SK-N-SH treated with all-trans-retinoic acid at 6 μM for 48 hours (cell line): ENCODE results near the gene FAM53A.

Experiments
- ATAC-seq: fragments of 200-7000 bp; cut with Tn5 transposase; 3 replicates; pipeline ENCODE4 v1.9.1; 2020; ENCODE audit warnings: mild to moderate bottlenecking, moderate library complexity
- ARNTL ChIP-seq: fragments of 450-650 bp; formaldehyde crosslinking; IDR thresholded peaks from 2 replicates; pipeline ENCODE4 v1.5.0; 2020; ENCODE audit warnings: low read depth, mild to moderate bottlenecking, moderate library complexity, borderline replicate concordance
- BACH2 ChIP-seq: fragments of 250-450 bp; sonication (Bioruptor Pico); IDR thresholded peaks from 2 replicates; pipeline ENCODE4 v1.9.0; 2021; ENCODE audit warnings: mild to moderate bottlenecking, borderline replicate concordance
- CREB5 ChIP-seq: fragments of 250-450 bp; sonication (Bioruptor Pico); IDR thresholded peaks from 2 replicates; pipeline ENCODE4 v1.5.1; 2020; ENCODE audit warnings: low read depth, mild to moderate bottlenecking, moderate library complexity
- CSDC2 ChIP-seq: fragments of 250-450 bp; sonication (Bioruptor Pico); IDR thresholded peaks from 2 replicates; pipeline ENCODE4 v1.5.0; 2020; ENCODE audit warnings: mild to moderate bottlenecking, moderate library complexity
- ESRRG ChIP-seq: fragments of 250-450 bp; sonication (Bioruptor Pico); IDR thresholded peaks from 2 replicates; pipeline ENCODE4 v1.6.1; 2021; ENCODE audit warnings: mild to moderate bottlenecking
- GLIS3 ChIP-seq: fragments of 250-450 bp; sonication (Bioruptor Pico); IDR thresholded peaks from 2 replicates; pipeline ENCODE4 v1.5.0; 2020; ENCODE audit warnings: mild to moderate bottlenecking, moderate library complexity
- ISL1 ChIP-seq: fragments of 250-450 bp; sonication (Bioruptor Pico); IDR thresholded peaks from 2 replicates; pipeline ENCODE4 v2.1.2; 2022; ENCODE audit warnings: mild to moderate bottlenecking, moderate library complexity
- OSR1 ChIP-seq: fragments of 250-450 bp; sonication (Bioruptor Pico); IDR thresholded peaks from 2 replicates; pipeline ENCODE4 v1.8.0; 2022; ENCODE audit warnings: moderate library complexity, mild to moderate bottlenecking, inconsistent platforms
- POU6F1 ChIP-seq: fragments of 250-450 bp; sonication (Bioruptor Pico); IDR thresholded peaks from 2 replicates; pipeline ENCODE4 v1.8.0; 2021; ENCODE audit warnings: low read depth, mild to moderate bottlenecking, moderate library complexity, borderline replicate concordance
- PPARA ChIP-seq: fragments of 250-450 bp; sonication (Bioruptor Pico); IDR thresholded peaks from 2 replicates; pipeline ENCODE4 v1.5.0; 2020; ENCODE audit warnings: mild to moderate bottlenecking, borderline replicate concordance
- RARB ChIP-seq: fragments of 250-450 bp; sonication (Bioruptor Pico); IDR thresholded peaks from 2 replicates; pipeline ENCODE4 v1.8.0; 2021; ENCODE audit warnings: mild to moderate bottlenecking, moderate library complexity
- SNAI2 ChIP-seq: fragments of 250-450 bp; sonication (Bioruptor Pico); IDR thresholded peaks from 2 replicates; pipeline ENCODE4 v1.5.0; 2020; ENCODE audit warnings: mild to moderate bottlenecking, moderate library complexity
- TCF4 ChIP-seq: fragments of 250-450 bp; sonication (Bioruptor Pico); IDR thresholded peaks from 2 replicates; pipeline ENCODE4 v1.8.0; 2021; ENCODE audit warnings: mild to moderate bottlenecking, moderate library complexity, borderline replicate concordance
- TOX ChIP-seq: fragments of 250-450 bp; sonication (Bioruptor Pico); IDR thresholded peaks from 2 replicates; pipeline ENCODE4 v1.8.0; 2021; ENCODE audit warnings: mild to moderate bottlenecking, moderate library complexity, borderline replicate concordance
- ZC3H10 ChIP-seq: fragments of 250-450 bp; sonication (Bioruptor Pico); IDR thresholded peaks from 2 replicates; pipeline ENCODE4 v1.5.1; 2021; ENCODE audit warnings: mild to moderate bottlenecking, moderate library complexity
- ZFP3 ChIP-seq: fragments of 250-450 bp; sonication (Bioruptor Pico); IDR thresholded peaks from 2 replicates; pipeline ENCODE4 v1.5.0; 2020; ENCODE audit warnings: mild to moderate bottlenecking, moderate library complexity
- ZFP30 ChIP-seq: fragments of 450-650 bp; formaldehyde crosslinking; IDR thresholded peaks from 2 replicates; pipeline ENCODE4 v1.5.0; 2022; ENCODE audit warnings: mild to moderate bottlenecking, moderate library complexity
- ZNF565 ChIP-seq: fragments of 450-650 bp; formaldehyde crosslinking; conservative IDR thresholded peaks from 2 replicates; pipeline ENCODE4 v1.5.0; 2020; ENCODE audit warnings: low read depth, mild to moderate bottlenecking, moderate library complexity
- ZNF70 ChIP-seq: fragments of 450-650 bp; formaldehyde crosslinking; IDR thresholded peaks from 2 replicates; pipeline ENCODE4 v1.5.0; 2020; ENCODE audit warnings: mild to moderate bottlenecking, moderate library complexity
- ZNF8 ChIP-seq: fragments of 450-650 bp; formaldehyde crosslinking; IDR thresholded peaks from 2 replicates; pipeline ENCODE4 v1.5.0; 2020; ENCODE audit warnings: mild to moderate bottlenecking, moderate library complexity
- TF ChIP-seq, protein P1 (sequence below): fragments of 250-450 bp; sonication (Bioruptor Pico); IDR thresholded peaks from 2 replicates; pipeline ENCODE4 v1.8.0; 2020; ENCODE audit warnings: mild to moderate bottlenecking, moderate library complexity, borderline replicate concordance
- TF ChIP-seq, protein P2 (sequence below): fragments of 250-450 bp; sonication (Bioruptor Pico); IDR thresholded peaks from 2 replicates; pipeline ENCODE4 v1.5.1; 2021; ENCODE audit warnings: mild to moderate bottlenecking, moderate library complexity
- TF ChIP-seq, protein P3 (sequence below): fragments of 250-450 bp; sonication (Bioruptor Pico); IDR thresholded peaks from 2 replicates; pipeline ENCODE4 v1.5.0; 2020; ENCODE audit warnings: mild to moderate bottlenecking, moderate library complexity

FAM53A gene

GRCh38 chr4:1618438-1618837 is 65.7 kb downstream of the FAM53A start:
- no peak for ATAC-seq
- TF ChIP-seq ZNF70 (CRISPR knock-in tag), result no peak
- TF ChIP-seq SNAI2 (CRISPR knock-in tag), result no peak
- TF ChIP-seq BACH2 (CRISPR knock-in tag), result no peak
- TF ChIP-seq ZNF565 (CRISPR knock-in tag), result no peak
- no peak for TF ChIP-seq ZFP3 (CRISPR knock-in tag)
- no peak for TF ChIP-seq ZC3H10 (CRISPR knock-in tag)
- no peak for TF ChIP-seq POU6F1 (CRISPR knock-in tag)
- no peak for TF ChIP-seq CREB5
- no peak for TF ChIP-seq TCF4 (CRISPR knock-in tag)
- TF ChIP-seq, protein P1, sequence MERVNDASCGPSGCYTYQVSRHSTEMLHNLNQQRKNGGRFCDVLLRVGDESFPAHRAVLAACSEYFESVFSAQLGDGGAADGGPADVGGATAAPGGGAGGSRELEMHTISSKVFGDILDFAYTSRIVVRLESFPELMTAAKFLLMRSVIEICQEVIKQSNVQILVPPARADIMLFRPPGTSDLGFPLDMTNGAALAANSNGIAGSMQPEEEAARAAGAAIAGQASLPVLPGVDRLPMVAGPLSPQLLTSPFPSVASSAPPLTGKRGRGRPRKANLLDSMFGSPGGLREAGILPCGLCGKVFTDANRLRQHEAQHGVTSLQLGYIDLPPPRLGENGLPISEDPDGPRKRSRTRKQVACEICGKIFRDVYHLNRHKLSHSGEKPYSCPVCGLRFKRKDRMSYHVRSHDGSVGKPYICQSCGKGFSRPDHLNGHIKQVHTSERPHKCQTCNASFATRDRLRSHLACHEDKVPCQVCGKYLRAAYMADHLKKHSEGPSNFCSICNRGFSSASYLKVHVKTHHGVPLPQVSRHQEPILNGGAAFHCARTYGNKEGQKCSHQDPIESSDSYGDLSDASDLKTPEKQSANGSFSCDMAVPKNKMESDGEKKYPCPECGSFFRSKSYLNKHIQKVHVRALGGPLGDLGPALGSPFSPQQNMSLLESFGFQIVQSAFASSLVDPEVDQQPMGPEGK (CRISPR knock-in tag), result no peak
- no peak for TF ChIP-seq CSDC2 (CRISPR knock-in tag)
- TF ChIP-seq RARB (CRISPR knock-in tag), result no peak
- TF ChIP-seq OSR1 (CRISPR knock-in tag), result no peak
- no peak for TF ChIP-seq PPARA (CRISPR knock-in tag)
- TF ChIP-seq, protein P2, sequence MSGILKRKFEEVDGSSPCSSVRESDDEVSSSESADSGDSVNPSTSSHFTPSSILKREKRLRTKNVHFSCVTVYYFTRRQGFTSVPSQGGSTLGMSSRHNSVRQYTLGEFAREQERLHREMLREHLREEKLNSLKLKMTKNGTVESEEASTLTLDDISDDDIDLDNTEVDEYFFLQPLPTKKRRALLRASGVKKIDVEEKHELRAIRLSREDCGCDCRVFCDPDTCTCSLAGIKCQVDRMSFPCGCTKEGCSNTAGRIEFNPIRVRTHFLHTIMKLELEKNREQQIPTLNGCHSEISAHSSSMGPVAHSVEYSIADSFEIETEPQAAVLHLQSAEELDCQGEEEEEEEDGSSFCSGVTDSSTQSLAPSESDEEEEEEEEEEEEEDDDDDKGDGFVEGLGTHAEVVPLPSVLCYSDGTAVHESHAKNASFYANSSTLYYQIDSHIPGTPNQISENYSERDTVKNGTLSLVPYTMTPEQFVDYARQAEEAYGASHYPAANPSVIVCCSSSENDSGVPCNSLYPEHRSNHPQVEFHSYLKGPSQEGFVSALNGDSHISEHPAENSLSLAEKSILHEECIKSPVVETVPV (CRISPR knock-in tag), result no peak
- no peak for TF ChIP-seq GLIS3
- no peak for TF ChIP-seq TOX
- no peak for TF ChIP-seq ISL1 (CRISPR knock-in tag)
- TF ChIP-seq ESRRG (CRISPR knock-in tag), result no peak

- ATAC-seq, result no peak
- TF ChIP-seq ZFP3 (CRISPR knock-in tag), result no peak
- TF ChIP-seq, protein P2 (CRISPR knock-in tag), result no peak
- TF ChIP-seq ZNF8 (CRISPR knock-in tag), result no peak
- no peak for TF ChIP-seq ZFP30
- TF ChIP-seq, protein P1 (CRISPR knock-in tag), result no peak
- no peak for TF ChIP-seq CSDC2 (CRISPR knock-in tag)
- TF ChIP-seq ZNF70 (CRISPR knock-in tag), result no peak
- no peak for TF ChIP-seq ZNF565 (CRISPR knock-in tag)
- no peak for TF ChIP-seq ESRRG (CRISPR knock-in tag)
- no peak for TF ChIP-seq GLIS3
- no peak for TF ChIP-seq SNAI2 (CRISPR knock-in tag)
- TF ChIP-seq ARNTL, result no peak
- no peak for TF ChIP-seq ZC3H10 (CRISPR knock-in tag)
- TF ChIP-seq, protein P3, sequence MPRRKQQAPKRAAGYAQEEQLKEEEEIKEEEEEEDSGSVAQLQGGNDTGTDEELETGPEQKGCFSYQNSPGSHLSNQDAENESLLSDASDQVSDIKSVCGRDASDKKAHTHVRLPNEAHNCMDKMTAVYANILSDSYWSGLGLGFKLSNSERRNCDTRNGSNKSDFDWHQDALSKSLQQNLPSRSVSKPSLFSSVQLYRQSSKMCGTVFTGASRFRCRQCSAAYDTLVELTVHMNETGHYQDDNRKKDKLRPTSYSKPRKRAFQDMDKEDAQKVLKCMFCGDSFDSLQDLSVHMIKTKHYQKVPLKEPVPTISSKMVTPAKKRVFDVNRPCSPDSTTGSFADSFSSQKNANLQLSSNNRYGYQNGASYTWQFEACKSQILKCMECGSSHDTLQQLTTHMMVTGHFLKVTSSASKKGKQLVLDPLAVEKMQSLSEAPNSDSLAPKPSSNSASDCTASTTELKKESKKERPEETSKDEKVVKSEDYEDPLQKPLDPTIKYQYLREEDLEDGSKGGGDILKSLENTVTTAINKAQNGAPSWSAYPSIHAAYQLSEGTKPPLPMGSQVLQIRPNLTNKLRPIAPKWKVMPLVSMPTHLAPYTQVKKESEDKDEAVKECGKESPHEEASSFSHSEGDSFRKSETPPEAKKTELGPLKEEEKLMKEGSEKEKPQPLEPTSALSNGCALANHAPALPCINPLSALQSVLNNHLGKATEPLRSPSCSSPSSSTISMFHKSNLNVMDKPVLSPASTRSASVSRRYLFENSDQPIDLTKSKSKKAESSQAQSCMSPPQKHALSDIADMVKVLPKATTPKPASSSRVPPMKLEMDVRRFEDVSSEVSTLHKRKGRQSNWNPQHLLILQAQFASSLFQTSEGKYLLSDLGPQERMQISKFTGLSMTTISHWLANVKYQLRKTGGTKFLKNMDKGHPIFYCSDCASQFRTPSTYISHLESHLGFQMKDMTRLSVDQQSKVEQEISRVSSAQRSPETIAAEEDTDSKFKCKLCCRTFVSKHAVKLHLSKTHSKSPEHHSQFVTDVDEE, result no peak
- TF ChIP-seq TOX, result no peak
- no peak for TF ChIP-seq CREB5
- TF ChIP-seq, all 23 proteins: peak for 0
Measured at GRCh38 chr4:1616557-1616930, 67.6 kb downstream of the FAM53A start.
